ENCODE results near the gene ZNF814.
"Not testable (repeated sequence)": the region's sequence is repeated elsewhere in the genome, so short reads cannot be mapped to it uniquely, and the experiment has no call there.

DNA sequence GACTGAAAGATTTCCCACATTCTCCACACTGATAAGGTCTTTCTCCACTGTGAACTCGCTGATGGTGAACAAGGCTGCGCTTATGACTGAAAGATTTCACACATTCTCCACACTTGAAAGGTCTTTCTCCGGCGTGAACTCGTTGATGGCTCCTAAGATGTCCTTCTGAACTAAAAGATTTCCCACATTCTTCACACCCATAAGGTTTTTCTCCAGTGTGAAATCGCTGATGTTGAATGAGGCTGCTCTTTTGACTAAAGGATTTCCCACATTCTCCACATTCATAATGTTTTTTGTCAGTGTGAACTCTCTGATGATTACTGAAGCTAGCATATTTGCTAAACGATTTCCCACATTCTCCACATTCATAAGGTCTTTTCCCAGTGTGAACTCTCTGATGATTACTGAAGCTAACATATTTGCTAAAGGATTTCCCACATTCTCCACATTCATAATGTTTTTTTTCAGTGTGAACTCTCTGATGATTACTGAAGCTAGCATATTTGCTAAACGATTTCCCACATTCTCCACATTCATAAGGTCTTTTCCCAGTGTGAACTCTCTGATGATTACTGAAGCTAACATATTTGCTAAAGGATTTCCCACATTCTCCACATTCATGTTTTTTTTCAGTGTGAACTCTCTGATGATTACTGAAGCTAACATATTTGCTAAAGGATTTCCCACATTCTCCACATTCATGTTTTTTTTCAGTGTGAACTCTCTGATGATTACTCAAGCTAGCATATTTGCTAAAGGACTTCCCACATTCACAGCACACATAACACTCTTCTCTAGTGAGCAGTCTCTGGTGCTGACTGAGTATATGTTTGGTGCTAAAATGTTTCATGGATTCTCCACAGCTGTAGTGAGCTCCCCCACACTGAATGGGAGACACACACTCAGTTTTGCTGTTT is 14.7 kb downstream of the ZNF814 start:
- TF ChIP-seq, protein P1, sequence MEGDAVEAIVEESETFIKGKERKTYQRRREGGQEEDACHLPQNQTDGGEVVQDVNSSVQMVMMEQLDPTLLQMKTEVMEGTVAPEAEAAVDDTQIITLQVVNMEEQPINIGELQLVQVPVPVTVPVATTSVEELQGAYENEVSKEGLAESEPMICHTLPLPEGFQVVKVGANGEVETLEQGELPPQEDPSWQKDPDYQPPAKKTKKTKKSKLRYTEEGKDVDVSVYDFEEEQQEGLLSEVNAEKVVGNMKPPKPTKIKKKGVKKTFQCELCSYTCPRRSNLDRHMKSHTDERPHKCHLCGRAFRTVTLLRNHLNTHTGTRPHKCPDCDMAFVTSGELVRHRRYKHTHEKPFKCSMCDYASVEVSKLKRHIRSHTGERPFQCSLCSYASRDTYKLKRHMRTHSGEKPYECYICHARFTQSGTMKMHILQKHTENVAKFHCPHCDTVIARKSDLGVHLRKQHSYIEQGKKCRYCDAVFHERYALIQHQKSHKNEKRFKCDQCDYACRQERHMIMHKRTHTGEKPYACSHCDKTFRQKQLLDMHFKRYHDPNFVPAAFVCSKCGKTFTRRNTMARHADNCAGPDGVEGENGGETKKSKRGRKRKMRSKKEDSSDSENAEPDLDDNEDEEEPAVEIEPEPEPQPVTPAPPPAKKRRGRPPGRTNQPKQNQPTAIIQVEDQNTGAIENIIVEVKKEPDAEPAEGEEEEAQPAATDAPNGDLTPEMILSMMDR (IDR thresholded peaks at IDR 0.05): not testable (repeated sequence)
- TF ChIP-seq EZH2 (IDR thresholded peaks at IDR 0.05): not testable (repeated sequence)

Measured in neural progenitor cell (in vitro differentiated cells).